NCI-H774 (cell line): ENCODE data around the gene SERPINE3.

ENCODE experiments used
- DNase-seq: peaks from one replicate; lab custom pipeline; 2025; lab: John Stamatoyannopoulos, UW

The SERPINE3 gene

DNA sequence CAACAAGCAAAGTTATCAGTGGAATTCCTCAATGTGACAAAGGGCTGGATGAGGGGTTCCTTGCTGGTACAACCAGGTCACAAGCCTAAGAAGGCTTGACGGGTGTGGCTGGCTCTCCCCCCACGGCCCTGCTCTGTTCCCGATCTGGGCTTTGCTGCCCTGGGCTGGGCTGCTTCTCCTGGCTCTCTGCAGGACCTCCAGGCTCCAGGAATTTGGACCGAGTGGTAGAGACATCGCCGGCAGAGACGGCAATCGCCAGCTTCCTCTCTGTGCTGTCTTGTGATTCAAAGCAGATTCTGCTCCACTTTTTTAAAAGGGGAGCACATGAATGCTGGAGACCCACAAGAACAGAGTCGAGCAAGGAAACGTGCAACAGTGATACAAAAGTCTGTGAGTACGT is at the start of gene SERPINE3:
Gene SERPINE3, plus strand, starts transcription at position 338 of the 400 bp plus-strand sequence. CDS start 1,401 bp downstream, outside the sequence.
- no peak for DNase-seq

GRCh38 chr13:51291341-51291740 is 48.1 kb upstream of the SERPINE3 start:
- no peak for DNase-seq

DNA sequence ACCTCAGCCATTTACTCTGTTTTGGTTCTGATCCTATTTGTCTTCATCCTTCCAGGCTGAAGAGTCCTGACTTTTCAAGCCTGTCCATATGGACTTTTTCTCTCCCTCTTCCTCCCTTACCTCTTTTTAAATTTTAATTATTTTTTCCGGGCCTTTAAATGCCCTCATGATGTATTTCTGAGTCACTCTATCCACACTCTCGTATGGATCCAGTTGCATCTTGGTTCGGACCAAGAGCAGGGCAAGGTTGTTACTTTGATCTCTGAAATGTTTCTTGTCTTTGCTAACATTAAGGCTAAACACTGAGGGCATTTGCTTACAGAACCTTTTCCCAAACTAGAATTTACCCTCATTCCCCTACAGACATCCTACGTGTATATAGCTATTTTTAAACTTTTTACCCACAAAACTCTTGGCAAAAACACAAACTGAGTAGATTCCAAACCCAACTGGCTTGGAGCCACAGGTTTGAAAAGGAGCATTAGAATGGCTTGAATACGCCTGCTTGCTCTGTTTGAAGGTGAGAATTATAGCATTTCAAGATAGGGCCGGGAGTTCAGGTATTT is 47.4 kb upstream of the SERPINE3 start:
- no peak for DNase-seq

GRCh38 chr13:51297556-51297955 is 41.9 kb upstream of the SERPINE3 start:
- no peak for DNase-seq

GRCh38 chr13:51298812-51299211 is 40.7 kb upstream of the SERPINE3 start:
- DNase-seq = no peak

GRCh38 chr13:51303063-51303552 is 36.4 kb upstream of the SERPINE3 start:
- DNase-seq = no peak

DNA sequence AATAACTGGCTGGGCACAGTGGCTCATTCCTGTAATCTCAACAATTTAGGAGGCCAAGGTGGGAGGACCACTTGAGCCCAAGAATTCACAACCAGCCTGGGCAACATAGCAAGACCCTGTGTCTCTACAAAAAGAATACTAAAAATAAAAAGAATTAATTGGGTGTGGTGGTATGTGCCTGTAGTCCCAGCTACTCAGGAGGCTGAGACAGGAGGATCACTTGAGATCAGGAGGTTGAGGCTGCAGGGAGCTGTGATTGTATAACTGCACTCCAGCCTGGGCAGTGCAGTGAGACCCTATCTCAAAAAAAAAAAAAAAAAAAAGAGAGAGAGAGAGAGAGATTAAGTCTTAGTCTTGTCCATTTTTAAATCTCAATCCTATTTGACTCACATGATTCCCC is 35.6 kb upstream of the SERPINE3 start:
- DNase-seq = no peak

DNA sequence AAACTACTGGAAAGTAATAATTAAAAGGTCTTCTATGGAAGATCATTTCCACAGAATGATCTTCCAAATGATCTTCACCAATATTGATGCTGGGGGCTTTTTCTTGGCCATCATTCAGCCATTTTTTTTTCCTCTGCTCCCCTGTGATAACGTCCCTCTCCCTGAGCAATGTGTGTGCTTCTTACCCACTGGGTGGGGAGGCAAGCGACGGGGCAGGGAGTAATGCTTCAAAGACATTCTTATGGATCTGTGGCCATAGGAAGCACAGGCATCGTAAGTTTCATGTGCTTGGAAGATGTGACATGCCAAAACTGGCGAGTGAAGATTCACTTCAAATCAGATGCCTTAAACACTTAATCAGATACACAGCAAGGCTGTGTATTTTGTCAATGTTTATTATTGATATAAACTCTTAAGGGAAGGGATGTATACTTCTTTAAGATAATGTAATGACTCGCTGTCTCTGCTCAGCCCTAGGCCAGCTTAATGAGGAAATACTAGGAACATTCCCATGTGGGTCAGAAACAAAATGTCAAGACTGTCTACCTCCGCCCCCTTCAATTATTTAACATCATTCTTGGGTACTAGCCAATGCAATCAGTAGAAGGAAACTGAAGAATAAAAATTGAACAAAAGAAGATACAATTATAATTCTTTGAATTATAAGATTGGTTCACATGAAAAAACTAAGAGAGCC is 34.1 kb upstream of the SERPINE3 start:
- no peak for DNase-seq

DNA sequence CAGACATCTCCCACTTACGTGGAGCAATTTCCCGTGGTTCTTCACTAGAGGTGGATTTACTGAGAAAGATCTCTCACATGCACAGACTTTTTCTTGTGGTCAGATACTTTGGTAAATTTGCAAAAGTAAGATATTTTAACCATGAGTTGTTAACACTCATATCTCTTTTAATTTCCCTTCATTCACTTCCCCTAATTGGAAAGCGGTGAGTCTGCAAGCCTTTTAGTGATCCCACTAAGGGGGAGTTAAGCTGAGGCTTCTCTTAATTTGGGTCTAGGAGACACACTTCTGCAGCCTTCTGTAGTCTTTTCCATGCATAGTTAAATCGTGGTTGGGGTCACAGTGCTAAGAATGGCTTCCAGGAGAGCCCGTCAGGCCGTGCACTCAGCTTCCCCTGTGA is 30.7 kb upstream of the SERPINE3 start:
- DNase-seq = no peak

GRCh38 chr13:51311231-51311630 is 28.3 kb upstream of the SERPINE3 start:
- no peak for DNase-seq

GRCh38 chr13:51311957-51312520 is 27.5 kb upstream of the SERPINE3 start:
- no peak for DNase-seq

GRCh38 chr13:51313619-51314018 is 25.9 kb upstream of the SERPINE3 start:
- no peak for DNase-seq

- no peak for DNase-seq
Observed at GRCh38 chr13:51317262-51317661, 22.2 kb upstream of the SERPINE3 start.

DNA sequence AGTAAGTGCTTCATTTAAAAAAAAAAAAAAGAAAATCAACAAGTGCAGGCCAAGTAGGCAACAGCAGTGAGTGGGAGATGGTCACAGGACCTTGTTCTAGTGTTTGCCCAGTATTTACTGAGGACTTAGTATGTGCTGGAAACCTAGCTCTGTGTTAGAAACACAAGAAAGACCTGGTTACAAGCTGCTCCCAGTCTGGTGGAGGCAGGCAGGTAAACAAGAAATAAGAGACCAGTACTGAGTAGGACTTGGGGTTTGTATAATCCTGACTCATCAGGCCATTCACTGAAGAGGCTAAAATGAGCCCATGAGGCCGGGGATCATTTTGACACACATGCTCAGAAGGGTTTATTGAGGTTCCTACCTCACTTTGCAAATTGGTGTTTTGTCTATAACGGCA is 21.5 kb upstream of the SERPINE3 start:
- DNase-seq = no peak

GRCh38 chr13:51318876-51319275 is 20.6 kb upstream of the SERPINE3 start:
- DNase-seq = no peak

- no peak for DNase-seq
Observed at GRCh38 chr13:51321836-51322235, 17.7 kb upstream of the SERPINE3 start.

DNA sequence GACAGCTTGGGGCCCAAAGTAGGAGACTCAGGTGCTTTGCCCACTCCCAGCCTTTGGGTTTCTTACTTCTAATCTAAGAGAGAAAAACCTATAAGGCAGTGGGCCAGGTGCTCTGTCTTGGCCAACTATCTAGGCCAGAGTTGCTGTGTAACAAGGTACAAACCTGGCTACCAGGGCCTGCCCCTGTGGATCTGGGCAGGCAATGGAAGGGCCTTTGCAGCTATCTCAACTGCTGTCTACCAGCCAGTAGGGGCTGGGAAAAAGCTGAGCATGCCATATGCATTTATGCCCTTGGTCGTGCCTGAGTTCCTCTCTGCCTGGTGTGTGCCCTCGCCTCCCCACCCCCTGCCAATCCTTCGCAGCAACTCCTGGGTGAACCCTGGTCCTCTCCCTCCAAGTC is 16.7 kb upstream of the SERPINE3 start:
- no peak for DNase-seq

DNA sequence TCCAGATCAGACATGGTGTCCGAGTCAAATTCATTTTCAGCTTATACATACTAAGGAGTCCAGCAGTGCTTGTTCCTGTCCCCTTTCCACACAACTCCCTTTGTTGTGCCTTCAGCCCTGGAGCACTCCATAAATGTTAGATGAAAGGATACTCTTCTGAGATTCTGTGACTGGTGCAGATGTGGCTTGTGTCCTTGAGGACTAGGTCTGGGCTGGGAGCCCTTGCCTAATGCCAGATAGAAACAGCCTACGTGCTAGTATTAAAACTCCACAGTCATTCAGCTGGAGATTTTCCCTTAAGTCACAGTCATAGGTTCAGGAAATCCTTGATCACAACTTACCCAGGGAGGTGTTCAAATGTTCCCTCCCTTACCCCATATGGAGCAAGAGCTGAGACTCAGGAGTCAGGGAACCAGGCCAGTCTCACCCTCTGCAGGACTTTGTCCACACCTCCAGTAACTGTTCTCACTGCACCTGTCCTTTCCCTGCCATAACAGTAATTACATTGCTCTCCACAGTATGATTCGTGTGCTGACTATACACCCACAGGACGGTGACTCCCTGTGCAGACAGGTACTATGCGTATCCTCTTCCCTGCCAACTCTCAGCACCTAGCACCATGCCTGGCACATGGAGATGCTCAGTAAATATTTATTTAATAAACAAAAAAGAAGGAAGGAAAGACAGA is 15.5 kb upstream of the SERPINE3 start:
- DNase-seq = peak; percentile 54

GRCh38 chr13:51324714-51325420 is 14.6 kb upstream of the SERPINE3 start:
- no peak for DNase-seq

DNA sequence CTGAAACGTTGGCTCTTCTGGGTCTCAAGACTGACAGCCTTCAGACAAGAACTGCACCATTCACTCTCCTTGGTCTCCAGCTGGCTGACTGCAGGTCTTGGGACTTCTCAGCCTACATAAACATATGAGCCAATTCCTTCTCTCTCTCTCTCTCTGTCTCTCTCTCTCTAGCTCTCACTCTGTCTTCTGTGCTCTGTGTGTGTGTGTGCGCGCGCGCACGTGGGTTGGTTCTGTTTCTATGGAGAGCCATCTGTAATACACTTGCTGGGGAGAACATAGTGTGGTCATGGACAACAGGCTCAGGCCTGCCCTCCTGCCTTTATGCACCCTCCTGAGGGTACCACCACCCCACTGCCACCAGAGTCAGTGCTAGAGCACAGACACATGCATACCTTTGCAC is 13.7 kb upstream of the SERPINE3 start:
- DNase-seq = no peak

DNA sequence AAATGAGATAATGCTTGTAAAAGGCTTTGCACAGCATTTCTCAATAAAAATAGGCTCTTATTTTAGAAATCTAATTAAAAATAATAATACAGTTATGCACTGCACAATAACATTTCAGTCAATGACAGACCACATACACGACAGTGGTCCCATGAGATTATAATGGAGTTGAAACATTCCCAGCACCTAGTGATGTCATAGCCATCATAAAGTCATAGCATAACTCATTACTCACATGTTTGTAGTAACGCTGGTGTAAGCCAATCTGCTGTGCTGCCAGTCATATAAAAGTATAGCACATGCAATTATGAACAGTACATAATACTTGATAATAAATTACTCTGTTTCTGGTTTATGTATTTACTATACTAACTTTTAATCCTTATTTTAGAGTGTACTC is 12.7 kb upstream of the SERPINE3 start:
- DNase-seq = no peak

- DNase-seq = no peak
Observed at GRCh38 chr13:51327961-51328360, 11.5 kb upstream of the SERPINE3 start.
